HG02759 (cell line): ENCODE data around the gene CAV1.
"Not testable (repeated sequence)": the region's sequence is repeated elsewhere in the genome, so short reads cannot be mapped to it uniquely, and the experiment has no call there.

ENCODE experiments used
- ATAC-seq: cut with Tn5 transposase; IDR thresholded peaks from one replicate; pipeline ENCODE4 v1.9.1; 2021; ENCODE audit warnings: mild to moderate bottlenecking, moderate library complexity; ENCODE audit not compliant: unreplicated experiment

The CAV1 gene

DNA sequence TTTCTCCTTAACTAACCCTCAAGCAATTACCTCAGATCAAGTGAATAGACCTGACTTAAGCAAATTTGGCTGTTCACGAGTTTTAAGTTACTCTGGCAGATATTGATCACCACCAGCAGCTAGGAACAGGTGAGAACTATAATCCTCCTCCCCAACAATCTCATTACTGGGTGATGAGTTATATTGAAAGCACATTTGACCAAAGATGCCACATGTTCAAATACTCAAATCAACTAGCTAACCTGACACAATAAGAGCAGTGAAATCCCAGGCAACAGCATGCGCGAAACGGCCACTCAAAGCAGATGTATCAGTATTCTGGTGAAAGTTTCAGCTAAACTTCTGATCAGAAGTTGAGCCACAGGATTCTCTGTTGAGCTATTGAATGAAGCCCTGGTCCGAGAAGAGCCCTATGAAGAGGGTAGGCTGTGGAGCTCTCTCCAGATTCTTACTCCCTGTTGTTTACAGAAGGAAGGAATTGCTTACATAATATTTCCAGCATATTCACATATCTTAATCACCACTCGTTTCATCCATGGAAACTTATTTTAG, 52.6 kb downstream of the CAV1 start:
- peak; percentile 87 for ATAC-seq

DNA sequence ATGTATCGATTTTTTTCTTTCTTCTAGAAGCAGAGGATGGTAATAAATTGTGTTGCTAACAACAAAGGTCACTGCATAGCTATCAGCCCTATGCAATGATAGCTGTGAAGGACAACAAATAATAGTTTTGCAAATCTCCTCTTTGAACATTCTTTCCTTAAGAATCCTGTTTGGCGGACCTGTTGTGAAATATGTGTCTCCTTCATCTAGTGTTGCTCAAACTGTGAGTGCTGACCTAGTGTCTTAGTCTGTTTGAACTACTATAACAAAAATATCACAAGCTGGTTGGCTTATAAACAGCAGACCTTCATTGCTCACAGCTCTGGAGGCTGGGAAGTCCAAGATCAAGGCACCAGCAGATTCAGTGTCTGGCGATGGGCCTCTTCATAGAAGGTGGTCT, 53.7 kb downstream of the CAV1 start:
- no peak for ATAC-seq

DNA sequence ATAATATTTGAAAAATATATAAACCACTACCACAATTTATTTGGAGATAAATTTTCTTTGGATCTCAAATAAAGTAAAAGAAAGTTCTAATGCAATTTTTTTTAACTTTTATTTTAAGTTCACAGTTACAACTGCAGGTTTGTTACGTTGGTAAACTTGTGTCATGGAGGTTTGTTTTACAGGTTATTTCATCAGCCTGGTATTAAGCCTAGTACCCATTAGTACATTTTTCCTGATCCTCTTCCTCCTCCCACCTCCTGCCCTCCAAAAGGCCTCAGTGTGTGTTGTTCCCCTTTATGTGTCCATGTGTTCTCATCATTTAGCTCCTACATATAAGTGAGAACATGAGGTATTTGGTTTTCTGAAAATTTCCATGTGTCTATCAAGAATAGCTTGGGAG, 54.5 kb downstream of the CAV1 start:
- no peak for ATAC-seq

DNA sequence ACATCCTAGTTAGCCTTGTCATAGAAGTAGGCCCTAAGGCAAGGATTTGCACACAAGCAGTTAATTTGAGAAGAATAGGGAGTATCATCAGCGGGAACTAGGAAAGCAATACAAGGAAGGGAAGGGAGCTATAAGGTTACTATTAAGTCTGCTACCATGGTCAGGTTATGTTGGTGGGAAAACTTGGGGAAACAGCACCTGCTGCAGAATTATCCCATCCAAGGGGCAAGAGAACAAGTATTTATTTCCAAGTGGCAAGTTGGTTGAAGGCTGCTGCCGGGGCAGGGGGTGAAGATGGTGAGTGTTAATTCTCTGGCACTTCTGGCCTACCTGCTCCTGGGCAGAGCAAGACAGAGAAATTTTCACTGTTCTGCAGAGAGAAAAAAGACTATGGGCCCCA, 55.0 kb downstream of the CAV1 start:
- no peak for ATAC-seq

DNA sequence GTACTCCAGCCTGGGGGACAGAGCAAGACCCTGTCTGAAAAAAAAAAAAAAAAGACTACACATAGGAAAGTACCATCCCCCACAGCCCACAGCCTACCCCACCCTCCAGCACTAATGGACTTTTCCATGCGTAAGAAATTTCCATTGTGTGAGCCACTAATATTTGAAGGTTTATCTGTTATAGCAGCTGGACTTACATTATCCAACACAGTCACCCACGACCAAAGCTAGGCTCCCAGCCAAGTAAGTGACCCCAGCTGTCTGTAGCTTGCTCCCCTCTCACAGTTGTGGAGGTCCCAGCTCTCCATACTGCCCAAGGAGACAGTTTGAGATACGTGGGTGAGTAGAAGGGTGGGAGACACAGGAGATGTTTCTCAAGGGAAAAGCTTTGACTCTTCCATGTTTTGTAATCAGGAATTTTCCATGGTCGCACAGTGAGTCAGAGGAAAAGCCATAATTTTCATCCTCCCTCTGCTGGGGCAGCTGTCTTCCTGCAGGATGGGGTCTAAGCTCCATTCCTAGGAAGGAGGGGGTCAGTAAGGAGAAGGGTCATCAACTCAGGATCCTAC, 57.4 kb downstream of the CAV1 start:
- no peak for ATAC-seq

DNA sequence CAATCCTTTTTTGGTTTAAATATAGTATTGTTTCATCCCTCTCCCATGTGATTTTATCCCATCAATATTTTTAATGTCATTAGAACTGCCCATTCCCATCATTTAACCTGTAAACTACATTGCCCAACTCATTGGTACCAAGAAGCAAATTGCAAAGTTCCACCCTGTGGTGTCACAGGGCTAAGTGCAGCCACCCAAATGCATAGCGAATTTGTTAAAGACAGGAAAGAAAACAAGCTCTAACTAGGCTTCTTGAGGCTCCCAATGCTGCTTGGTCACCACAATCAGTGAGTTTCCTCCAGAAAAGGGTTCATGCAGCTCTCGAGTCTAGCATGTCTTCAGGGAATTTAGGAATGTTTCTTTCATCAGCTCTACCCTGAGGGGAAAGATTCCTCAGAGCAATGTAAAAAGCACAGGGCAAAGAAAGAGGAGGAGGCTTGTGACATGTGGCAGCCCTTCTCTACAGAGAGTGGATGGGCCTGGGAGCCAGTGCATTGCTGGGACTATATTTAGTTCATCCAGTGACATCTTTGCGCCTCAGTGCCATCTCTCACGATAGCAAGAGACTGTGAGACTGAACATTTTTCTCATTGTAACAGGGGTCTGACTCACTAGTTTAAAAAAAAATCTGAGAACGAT, 58.1 kb downstream of the CAV1 start:
- peak; percentile 36 for ATAC-seq

DNA sequence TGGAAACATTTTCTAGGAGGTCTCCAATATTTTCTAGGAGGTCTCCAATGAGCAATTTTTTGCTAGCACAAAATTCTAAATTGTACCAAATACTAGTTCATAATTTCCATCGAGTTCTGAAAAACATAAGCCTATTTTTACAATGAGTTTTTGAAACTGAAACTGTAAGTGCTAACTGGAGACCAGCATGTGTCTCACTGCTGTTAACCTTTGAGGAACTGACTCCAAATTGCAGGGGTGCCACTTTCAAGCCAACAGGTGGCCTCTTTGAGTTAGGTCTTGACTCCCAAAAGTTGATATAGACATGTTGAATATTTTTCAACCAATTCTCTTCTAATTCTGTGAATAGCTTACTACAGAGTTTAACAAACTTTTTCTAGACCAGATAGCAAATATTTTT, 58.8 kb downstream of the CAV1 start:
- ATAC-seq, result peak; percentile 88

DNA sequence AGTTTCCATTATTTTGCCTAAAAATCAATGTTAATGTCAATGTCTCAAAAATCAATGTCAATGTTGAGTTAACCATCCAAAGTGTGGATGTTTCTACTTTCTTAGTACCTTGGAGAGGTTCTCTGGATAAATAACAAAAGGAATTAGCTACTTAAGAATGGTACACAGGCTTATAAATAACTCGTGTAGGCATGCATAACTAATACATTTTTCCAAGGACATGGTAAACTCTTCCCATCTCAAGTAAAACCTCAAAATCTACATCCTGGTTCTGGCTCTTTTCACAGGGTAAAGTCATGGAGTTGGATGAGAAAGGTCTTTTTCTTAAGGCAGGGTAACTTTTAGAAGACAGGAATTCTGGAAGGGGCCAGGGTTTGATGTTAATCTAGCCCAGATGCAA, 59.9 kb downstream of the CAV1 start:
- no peak for ATAC-seq

DNA sequence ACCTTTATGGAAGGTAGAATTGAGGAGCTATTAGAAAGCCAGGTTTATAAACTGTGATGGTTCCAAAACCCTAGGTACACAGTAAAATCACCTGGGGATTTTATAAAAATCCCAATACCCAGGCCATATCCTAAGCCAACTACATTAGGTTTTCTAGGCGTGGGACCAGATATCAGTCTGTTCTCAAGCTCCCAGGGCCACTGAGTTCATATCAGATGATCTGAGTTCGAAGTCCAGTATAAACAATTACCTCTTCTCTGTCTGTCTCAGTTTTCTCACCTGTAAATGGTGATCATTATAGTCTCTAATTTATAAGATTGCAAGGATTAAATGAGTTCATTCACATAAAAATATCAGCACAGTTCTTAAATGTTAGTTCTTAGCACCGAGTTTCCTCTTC, 60.6 kb downstream of the CAV1 start:
- no peak for ATAC-seq

DNA sequence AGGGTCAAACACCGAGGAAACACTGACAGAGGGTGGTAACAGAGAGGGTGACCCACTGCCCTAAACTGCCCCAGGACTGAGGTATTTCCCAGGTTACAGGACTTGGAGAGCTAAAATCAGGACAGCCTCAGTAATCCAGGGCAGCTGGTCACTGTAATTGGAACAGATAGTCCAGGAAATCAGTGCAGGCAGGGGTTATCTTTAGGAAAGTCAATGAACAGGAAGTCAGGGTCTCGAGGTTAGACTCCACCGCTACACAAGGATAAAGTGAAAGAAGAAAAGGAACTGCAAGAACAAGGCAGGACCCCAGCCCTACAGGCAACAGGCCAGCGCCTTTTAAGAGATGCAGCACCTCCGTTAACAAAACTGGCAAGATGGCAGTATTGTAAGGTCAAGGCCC, 61.1 kb downstream of the CAV1 start:
- ATAC-seq, result no peak

DNA sequence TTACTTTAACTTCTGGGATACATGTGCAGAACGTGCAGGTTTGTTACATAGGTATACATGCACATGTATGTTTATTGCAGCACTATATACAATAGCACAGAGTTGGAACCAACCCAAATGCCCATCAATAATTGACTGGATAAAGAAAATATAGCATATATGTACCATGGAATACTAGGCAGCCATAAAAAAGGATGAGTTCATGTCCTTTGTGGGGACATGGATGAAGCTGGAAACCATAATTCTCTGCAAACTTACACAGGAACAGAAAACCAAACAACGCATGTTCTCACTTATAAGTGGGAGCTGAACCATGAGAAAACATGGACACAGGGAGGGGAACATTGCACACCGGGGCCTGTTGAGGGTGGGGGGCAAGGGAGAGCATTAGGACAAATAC, 62.4 kb downstream of the CAV1 start:
- not testable (repeated sequence) for ATAC-seq

DNA sequence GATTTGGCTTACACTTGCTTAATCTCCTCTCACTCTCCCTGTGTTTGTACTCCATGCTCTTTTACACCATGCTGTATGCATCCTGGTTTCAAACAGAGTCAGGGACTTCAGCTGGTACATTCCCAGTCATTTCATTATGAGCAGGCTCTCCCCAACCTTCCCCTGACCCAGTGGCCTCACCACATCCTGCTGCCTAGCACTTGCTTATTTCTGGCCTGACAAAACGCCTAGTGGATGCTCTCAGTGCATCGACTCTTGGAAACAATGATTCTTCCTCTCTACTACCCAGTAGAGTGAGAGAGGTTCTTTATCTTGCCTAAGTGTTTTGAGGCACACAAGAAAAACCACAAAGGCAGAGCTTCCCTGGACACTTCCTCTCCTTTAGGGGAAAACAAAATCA, 63.4 kb downstream of the CAV1 start:
- peak; percentile 68 for ATAC-seq

DNA sequence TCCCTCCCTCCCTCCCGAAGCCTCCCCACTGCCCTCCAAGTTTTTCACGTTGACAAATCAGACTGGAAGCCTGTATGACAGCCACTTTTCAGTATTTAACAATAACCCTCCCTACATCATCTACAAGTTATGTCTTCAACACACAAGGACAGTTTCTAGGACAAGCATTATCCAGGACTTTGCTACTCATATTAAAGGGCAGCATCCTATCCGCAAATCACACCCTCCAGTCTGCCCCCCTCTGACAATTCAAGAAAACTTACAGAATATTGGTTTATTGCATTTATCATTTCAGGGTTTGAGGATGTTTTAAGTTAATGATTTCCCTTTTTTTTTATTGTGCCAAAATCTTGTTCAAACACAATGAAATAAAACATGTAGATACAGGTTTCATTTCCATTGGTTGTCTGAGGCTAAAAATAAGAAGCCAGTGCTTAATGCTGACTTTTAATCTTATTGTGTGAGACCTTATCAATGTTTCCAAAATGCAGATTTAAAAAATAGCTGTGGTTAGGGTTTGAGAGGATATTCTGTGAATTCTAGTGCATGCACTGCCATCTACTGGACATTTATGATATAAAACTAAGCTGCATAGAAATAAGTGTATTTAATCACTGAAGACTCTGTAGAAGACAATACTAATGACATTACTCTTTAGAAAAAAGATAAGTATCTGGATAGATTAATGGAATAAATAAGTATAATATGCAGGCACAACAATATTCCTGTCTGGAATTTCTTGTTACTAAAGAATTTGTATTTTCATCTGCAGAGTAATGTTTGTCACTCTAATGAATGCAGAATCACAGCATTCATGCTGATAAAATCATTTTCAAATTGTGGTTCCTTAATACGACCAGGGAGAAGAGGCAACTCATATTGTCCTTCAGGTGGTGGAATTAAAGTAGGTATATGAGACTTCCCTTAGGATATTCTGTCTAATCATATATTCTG, 64.1 kb downstream of the CAV1 start:
- ATAC-seq, result no peak

DNA sequence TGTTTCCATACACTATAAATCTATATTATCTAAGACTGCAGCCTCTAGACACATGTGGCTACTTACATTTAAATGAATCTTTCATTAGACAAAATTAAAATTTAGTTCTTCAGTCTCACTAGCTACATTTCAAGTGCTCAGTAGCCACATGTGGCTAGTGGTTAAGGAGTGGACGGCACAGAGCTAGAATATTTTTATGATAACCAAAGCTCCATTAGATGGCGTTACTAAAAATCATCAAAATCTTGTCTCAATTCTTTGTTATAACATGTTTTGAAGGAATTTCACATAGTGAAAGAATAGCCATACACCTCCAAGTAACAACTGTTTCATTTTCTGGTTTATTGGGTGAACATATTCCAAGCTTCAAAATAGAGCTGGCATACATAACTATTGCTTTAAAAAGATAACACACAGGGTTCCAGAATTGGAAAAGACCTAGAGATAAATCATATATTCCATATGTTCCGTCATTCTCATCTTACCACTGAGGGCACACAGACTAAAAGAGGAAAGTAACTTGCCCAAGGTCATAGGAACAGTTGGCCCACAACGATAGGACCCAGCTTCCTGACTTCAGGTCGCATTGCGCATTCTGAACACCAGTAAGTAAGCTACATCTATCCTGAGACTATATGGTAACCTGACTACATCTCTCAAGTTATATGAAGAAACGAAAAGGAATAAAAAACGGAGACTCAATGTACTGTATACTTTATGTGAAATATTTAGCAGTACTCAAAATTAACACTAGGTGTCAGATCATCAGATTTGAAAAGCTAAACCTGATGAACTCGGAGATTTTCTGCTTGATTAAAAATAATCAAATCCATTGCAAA, 66.6 kb downstream of the CAV1 start:
- ATAC-seq, result no peak

DNA sequence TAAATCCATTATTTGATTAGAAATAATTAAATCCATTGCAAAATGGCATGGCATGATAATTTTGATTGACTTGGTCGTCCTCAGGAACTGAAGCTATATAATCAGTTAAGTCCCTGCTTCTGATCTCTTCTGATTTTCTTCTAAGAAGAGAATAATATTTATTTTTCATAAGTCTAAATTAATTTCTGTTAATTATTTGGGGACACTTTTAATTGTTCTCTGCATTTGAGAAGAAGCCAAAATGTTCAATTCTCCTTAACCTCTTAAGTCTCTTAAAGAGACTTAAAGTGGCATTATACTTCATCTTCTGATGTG, 67.2 kb downstream of the CAV1 start:
- no peak for ATAC-seq

DNA sequence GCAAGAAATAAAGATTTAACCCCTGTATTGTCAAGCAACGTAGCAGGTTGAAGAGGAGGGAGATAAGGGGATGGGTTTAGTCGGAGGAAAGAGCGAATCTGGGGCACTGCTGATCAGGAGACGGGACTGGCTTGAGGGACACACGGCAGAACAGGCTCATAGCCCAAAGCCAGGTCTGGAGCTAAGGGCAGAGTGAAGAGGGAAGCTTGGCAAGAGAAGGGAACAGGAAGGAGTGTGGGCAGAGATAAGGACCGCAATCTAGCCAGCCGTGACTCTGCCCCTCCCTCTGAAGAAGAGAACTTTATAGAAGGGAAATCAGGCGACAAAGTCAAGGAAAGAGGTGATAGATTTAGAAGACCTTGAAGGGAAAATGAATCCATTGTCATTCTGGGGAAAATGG, 67.6 kb downstream of the CAV1 start:
- no peak for ATAC-seq

DNA sequence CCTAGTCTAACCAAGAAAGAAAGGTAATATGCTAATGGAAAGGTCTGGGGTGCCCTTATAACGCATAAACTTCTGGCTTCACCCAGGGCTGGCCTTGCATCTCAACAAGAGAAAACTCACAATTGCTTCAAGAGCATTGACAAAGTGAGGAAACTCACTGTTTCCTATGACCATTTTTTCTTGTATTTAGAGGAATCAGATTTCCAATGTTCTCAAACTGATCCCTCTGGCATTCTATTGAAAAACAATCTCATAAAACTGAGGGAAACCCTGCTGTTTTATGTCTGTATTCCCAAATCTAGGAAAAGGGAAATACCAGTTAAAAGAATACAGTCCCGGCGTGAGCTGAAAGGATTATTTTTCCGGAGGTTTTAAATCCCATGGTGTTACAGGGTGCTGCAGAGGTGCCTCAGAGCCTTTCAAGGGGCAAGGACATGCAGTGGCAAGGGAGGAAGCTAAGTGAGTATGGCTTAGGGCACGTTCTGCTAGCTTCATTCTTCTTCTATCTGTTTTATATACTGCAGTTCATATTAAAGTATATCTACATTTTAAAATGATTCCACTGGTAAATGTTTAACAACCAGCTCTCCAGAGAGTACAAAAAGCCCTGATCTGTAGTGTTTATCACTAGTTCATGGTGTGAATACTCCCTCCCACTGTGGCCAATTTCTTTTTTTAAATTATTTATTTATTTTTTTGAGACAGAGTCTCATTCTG, 68.7 kb downstream of the CAV1 start:
- no peak for ATAC-seq

DNA sequence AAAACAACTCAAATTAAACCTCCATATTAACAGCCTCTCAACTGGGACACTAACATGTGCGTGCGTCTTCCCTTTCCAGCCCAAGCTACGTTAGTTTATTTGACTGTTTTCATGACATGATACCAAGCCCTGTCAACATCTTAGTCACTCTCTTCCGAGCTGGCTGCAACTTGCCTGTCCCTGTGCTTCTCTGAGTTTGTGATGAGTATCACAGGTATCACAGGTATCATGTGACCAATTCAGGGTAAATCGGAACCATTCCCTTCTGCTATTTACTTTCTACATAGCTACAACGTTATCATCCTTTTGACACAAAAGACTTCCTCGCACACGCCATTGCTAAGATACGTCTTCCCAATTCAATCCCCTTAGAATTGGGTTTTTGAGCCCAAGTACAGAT, 70.2 kb downstream of the CAV1 start:
- no peak for ATAC-seq

DNA sequence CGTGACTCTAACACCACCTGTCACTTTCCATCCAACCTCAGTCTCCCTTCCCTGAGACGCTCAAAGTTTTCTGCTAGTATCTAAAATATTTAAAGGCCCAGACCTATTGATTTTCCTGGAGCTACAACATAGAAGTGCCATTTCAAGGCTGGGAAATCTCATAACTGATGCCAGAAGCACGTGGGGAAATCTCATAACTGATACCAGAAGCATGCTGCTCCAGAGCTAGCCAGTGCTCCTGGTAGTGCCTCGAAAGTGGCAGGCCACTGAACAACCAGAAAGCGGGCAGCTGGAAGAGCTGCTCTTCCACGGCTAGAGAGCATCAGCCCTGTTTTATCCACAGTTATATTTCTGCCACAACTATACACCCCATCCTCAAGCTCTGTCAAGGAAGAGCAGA, 72.5 kb downstream of the CAV1 start:
- no peak for ATAC-seq

DNA sequence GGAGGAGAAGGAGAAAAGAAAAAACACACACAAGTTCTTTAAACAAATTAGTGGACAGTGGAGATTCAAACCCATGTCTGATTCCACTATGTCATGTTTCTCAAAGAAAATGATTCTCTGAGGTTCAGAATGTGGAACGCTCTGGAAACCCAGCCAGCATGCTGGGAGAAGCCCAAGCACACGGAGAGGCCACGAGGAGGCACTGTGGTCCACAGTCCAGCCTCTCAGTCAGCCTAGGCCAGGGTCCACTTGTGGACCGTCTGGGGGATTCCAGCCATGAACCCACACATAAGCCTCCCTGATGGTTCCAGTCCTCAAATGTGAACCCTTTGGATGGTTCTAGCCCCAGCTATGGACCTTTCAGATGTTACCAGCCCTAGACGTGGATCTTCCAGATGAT, 73.4 kb downstream of the CAV1 start:
- ATAC-seq, result no peak
